Tibial nerve (tissue), 4 donors: ENCODE measurements around the gene TBX1. TPM values are rescaled to one million over a fixed set of nuclear protein-coding genes. Genes with fewer than 3 reads are reported as not detected.

ENCODE experiments used
- DNase-seq, 2 donors: peaks; one replicate each; pipeline ENCODE4 v3.0.0-alpha.2; 2019; ENCODE audit warnings: low spot score in 2 of 2
- H3K27ac ChIP-seq, 4 donors: fragments of 200-600 bp; sonication (generic) in 3 of 4; one replicate each; pipeline ENCODE4 v1.5.1; 2017 to 2019; ENCODE audit warnings: mild to moderate bottlenecking in 1 of 4
- H3K27me3 ChIP-seq, 2 donors: fragments of 200-600 bp; sonication (generic) in 1 of 2; one replicate each; pipeline versions ENCODE4 v1.5.1 to v1.6.0; 2017 to 2019
- H3K36me3 ChIP-seq, 3 donors: fragments of 200-600 bp; sonication (generic); one replicate each; pipeline ENCODE4 v1.5.1; 2018 to 2019
- H3K4me1 ChIP-seq, 4 donors: fragments of 200-600 bp; sonication (generic) in 3 of 4; one replicate each; pipeline ENCODE4 v1.5.1; 2017 to 2019
- H3K4me3 ChIP-seq, 4 donors: fragments of 200-600 bp; sonication (generic) in 3 of 4; one replicate each; pipeline ENCODE4 v1.5.1; 2017 to 2019; ENCODE audit warnings: mild to moderate bottlenecking in 1 of 4, moderate library complexity in 1 of 4
- H3K9me3 ChIP-seq, 4 donors: fragments of 200-600 bp; sonication (generic) in 3 of 4; one replicate each; pipeline ENCODE4 v1.5.1; 2017 to 2019
- EP300 ChIP-seq, 2 donors: sonication (generic); formaldehyde crosslinking; IDR thresholded peaks; one replicate each; pipeline ENCODE4 v1.6.1; 2017; ENCODE audit warnings: antibody characterized with exemption in 2 of 2, mild to moderate bottlenecking in 1 of 2
- POLR2A ChIP-seq, 2 donors: fragments of 450-650 bp; IDR thresholded peaks; one replicate each; pipeline ENCODE4 v1.6.1; 2017; ENCODE audit warnings: antibody characterized with exemption in 2 of 2, mild to moderate bottlenecking in 2 of 2, moderate library complexity in 2 of 2
- WGBS, 2 donors: methylation state at CpG; one replicate each; pipeline ENCODE4 v1.1.5; 2018; 5-methylcytosine and 5-hydroxymethylcytosine counted together
- total RNA-seq, 4 donors: library from RNA; depleted of rRNA; stranded (reverse); fragments of >200 nt; gene quantifications; one replicate each; pipeline ENCODE4 v1.1.0, GENCODE V29; 2016
- TF ChIP-seq, protein P1 (sequence below), 5 experiments: fragments of 200-600 bp in 3 of 5; fragments of 450-650 bp in 2 of 5; sonication (generic) in 3 of 5; IDR thresholded peaks; one replicate each; pipeline ENCODE4 v1.5.1; 2016 to 2019; ENCODE audit warnings: antibody characterized with exemption in 5 of 5, mild to moderate bottlenecking in 3 of 5, moderate library complexity in 2 of 5

The TBX1 gene
- total RNA-seq, 4 donors from 2014 or later: 0.42 to 3.6 (median 2.6) TPM

DNA sequence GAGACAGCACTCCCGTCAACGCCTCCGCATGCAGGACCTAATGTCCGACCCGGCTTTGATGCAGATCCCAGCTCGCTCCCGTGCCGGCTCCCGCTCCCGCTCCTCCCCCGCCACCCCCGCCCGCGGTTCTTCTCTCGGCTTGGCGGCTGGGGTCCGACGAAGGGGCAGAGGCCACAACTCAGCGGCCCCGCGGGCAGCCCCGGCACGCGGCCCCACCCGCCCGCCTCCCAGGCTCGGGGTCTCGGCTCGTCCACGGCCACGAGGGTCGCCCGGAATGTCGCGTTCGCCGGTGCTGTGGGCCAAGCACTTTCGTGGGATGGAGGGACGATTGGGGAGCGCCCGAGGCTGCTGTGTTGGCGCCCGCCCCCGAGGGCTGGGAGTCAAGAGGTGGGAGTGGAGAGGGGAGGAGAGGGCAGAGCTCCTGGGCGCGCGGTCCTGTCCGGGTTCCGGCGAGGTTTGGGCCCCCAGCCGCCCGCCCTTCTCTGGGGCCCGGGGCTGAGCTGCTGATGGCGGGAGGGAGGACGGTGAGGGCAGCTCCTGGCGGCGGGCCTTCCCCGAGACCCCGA lies 5.3 kb upstream of the TBX1 start:
- 1 to 2% methylated on average over 39 to 52 of the region's 59 CpGs for WGBS, 2 donors
- Histone ChIP-seq H3K4me3 (no peak overlapping the region), H3K4me1 (peaks cover 0 to 52% (median 22%) of the 10 kb centered on the region in 4 donors), H3K27me3 (peaks cover 0 to 68% of the 10 kb centered on the region in 2 donors), H3K36me3 (no peaks in the 10 kb centered on the region), H3K27ac (no peak overlapping the region), H3K9me3 (no peaks in the 10 kb centered on the region)
- TF ChIP-seq, protein P1, sequence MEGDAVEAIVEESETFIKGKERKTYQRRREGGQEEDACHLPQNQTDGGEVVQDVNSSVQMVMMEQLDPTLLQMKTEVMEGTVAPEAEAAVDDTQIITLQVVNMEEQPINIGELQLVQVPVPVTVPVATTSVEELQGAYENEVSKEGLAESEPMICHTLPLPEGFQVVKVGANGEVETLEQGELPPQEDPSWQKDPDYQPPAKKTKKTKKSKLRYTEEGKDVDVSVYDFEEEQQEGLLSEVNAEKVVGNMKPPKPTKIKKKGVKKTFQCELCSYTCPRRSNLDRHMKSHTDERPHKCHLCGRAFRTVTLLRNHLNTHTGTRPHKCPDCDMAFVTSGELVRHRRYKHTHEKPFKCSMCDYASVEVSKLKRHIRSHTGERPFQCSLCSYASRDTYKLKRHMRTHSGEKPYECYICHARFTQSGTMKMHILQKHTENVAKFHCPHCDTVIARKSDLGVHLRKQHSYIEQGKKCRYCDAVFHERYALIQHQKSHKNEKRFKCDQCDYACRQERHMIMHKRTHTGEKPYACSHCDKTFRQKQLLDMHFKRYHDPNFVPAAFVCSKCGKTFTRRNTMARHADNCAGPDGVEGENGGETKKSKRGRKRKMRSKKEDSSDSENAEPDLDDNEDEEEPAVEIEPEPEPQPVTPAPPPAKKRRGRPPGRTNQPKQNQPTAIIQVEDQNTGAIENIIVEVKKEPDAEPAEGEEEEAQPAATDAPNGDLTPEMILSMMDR (IDR thresholded peaks at IDR 0.05): no peak
- TF ChIP-seq EP300 (IDR thresholded peaks at IDR 0.05) (no peak), POLR2A (IDR thresholded peaks at IDR 0.05) (no peak)
- DNase-seq: no peak

DNA sequence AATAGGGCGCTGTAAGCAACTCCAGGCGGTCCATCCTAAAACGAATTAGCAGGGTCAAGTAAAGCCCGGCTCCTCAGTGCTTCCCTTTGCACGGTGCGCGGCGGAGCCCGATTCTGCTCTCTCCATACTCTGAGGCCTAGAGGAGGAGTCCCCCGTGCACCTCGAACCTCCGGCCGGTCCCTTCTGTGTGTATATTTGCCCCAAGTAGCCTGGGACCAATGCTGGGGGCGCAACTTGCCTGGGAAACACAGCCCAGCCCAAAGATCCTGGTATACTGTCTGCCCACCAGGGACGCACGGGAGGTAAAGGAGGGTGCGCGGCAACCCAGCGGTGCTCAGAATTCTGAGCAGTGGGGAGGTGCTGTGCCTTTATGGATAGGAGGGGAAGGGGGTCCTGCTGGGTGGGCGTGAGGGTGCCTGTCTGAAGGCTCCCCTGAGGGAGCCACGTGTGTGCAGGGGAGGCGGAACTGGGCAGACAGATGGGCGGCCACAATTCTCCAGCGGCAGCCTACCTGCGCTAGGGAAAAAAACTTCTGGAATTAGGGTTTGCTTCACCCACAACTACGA lies 4.8 kb upstream of the TBX1 start:
- no peak overlapping the region for H3K27ac ChIP-seq
- peaks cover 0 to 53% (median 22%) of the 10 kb centered on the region in 4 donors for H3K4me1 ChIP-seq
- no peak for DNase-seq
- no peak for TF ChIP-seq EP300 (IDR thresholded peaks at IDR 0.05)
- TF ChIP-seq POLR2A (IDR thresholded peaks at IDR 0.05): no peak
- TF ChIP-seq, protein P1 (IDR thresholded peaks at IDR 0.05): no peak
- WGBS, 2 donors: 3 to 4% methylated on average over 26 of the region's 26 CpGs
- H3K27me3 ChIP-seq: peaks cover 0 to 69% of the 10 kb centered on the region in 2 donors
- no peak overlapping the region for H3K4me3 ChIP-seq
- H3K36me3 ChIP-seq: no peaks in the 10 kb centered on the region
- H3K9me3 ChIP-seq: no peaks in the 10 kb centered on the region

DNA sequence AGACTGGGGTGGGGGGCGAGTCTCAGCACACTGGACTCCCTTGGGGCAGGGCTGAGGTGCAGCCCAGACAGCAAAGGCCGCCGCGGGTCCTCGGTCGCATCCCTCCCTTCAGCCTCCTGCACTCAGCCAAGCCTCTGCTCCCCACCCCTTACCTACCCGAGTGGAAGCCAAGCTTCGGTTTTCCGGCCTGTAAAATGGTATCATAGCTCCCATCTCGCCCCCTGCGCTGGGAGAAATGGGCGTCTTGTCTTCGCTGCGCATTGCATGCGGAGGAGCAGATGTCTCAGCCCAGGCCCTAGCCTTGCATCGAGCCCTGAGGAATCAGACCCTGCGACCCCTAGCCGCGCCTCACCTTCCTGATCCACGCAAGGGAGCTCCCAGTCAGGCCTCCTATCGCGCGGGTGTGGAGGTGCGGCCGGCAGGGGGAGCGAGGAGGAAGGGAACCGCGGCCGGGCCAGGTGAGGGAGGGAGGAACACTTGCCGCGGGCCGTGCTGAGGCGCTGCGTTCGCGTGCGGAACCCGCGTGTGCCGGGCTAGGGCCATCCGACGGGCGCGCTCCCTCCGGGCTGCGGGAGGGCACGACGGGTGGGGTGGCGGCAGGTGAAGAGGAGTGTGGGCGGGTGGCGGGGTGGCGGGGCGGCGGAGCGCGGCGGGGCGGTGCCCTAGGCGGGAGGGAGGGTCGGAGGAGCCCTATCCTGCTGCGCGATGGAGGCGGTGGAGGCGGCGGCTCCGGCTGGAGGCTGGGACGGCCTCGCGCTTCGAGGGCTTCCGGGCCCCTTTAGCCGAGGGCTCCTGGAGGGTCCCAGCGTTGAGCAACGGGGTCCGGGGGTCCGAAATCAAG lies 4.1 kb upstream of the TBX1 start:
- TF ChIP-seq EP300 (IDR thresholded peaks at IDR 0.05): no peak
- TF ChIP-seq, protein P1 (IDR thresholded peaks at IDR 0.05): peak in 4 of 5 experiments; percentile 21 to 60 (median 43)
- Histone ChIP-seq H3K9me3 (no peaks in the 10 kb centered on the region), H3K27me3 (peaks cover 0 to 70% of the 10 kb centered on the region in 2 donors), H3K4me1 (peaks cover 0 to 57% (median 22%) of the 10 kb centered on the region in 4 donors), H3K36me3 (no peaks in the 10 kb centered on the region), H3K27ac (no peak overlapping the region), H3K4me3 (peak overlapping the region in 3 of 4 donors; percentile 11 to 37 (median 31))
- peak in 1 of 2 donors; percentile 24 for DNase-seq
- WGBS, 2 donors: 8 to 10% methylated on average over 13 to 52 of the region's 76 CpGs

DNA sequence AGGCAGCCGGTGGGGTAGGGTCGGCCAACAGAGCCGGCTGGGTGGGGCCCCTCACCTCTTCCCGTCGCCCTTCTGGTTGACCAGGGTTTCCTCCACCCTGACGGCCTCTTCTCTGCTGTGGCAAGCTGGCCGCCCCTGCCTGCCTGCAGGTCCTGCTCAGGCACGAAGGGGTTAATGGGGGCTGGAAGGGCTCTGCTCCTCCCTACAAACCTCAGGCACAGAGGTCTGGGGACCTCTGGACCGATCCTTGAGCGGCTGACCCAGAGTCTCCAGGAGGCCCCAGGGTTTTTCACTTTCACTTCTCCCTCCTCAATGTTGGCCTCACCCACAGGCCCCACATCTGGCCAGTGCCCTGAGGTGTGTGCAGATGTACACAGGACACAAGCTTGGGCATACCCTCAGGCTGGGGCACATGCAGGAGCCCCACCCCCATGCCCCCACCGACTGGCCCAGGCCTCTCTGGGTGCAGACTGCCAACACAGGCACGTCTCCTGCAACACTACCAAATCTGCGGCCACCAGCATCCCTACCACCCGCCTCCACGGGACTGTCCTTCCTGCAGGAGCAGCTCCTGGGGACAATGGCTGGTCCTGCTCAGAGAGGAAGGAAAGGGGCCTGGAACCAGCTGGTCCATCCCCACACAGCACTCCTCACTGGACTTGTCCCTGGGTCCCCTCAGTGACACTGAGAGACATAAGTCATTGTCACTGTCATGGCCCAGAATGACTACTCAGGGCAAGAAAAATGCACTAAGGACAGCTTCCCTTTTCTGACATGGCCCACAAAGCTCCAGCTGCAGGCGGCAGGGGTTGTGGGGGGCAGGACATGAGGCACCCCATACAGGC lies 3.2 kb upstream of the TBX1 start:
- peaks cover 0 to 78% of the 10 kb centered on the region in 2 donors for H3K27me3 ChIP-seq

More for the DNA sequence above, 3.2 kb upstream of the TBX1 start:
- 42% methylated on average over 6 to 14 of the region's 16 CpGs for WGBS, 2 donors
- no peak for DNase-seq
- TF ChIP-seq EP300 (IDR thresholded peaks at IDR 0.05): no peak
- no peak for TF ChIP-seq POLR2A (IDR thresholded peaks at IDR 0.05)
- TF ChIP-seq, protein P1 (IDR thresholded peaks at IDR 0.05): no peak
- peak overlapping the region in 3 of 4 donors; percentile 11 to 37 (median 31) for H3K4me3 ChIP-seq
- H3K9me3 ChIP-seq: no peaks in the 10 kb centered on the region
- no peak overlapping the region for H3K27ac ChIP-seq
- peaks cover 0 to 57% (median 22%) of the 10 kb centered on the region in 4 donors for H3K4me1 ChIP-seq
- no peaks in the 10 kb centered on the region for H3K36me3 ChIP-seq
